Stimulated activated CD4-positive, alpha-beta T cell treated with anti-CD3 and anti-CD28 coated beads, Interleukin-4, amount 100 ng/mL, for 4 hours (primary cell): ENCODE measurements around the gene LHX5.
A peak's percentile ranks its signal among the peaks of the same experiment; 100 is the strongest.

Experiments used
- DNase-seq, 2 experiments: peaks; one replicate each; pipeline ENCODE4 v3.0.0-alpha.2; 2020

The LHX5 gene

DNA sequence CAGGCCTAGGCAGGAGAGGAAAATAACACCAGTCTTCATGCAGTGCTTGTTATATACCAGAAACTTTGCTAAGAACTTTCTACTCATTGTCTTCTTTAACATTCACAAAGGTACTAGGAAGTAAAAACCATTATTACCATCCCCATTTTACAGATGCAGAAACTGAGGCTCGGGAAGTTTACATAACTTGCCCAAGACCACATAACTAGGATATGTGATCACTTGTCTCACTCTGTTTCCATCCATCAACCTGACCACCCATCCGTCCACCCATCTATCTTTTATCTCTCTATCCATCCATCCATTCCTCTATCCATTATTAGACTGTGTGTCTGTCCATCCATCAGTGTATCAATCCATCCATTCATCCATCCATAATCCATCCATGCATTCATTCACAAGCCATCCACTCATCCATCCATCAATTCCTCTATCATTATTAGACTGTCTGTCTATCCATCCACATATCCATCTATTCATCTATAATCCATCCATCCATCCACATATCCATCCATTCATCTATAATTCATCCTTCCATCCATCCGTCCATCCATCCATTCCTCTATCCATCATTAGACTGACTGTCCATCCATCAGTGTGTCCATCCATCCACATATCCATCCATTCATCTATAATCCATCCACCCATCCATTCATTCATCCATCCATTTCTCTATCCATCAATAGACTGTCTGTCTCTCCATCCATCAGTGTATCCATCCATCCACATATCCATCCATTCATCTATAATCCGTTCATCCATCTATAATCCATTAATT is 33.0 kb downstream of the LHX5 start:
- DNase-seq = no peak

DNA sequence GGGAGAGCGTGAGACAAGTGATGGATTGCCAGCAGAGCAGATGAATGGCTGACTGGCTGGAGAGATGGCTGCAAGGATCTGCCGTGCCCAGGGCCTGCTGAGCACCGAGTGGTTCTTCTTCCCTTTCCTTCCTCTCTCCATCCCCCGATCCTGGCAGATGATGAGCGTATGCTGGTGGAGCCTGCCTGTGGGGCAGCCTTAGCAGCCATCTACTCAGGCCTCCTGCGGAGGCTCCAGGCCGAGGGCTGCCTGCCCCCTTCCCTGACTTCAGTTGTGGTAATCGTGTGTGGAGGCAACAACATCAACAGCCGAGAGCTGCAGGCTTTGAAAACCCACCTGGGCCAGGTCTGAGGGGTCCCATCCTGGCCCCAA is 34.0 kb downstream of the LHX5 start:
- DNase-seq = no peak

GRCh38 chr12:113436993-113437728 is 34.5 kb downstream of the LHX5 start:
- DNase-seq = no peak

GRCh38 chr12:113436586-113436985 is 35.1 kb downstream of the LHX5 start:
- DNase-seq = no peak

DNA sequence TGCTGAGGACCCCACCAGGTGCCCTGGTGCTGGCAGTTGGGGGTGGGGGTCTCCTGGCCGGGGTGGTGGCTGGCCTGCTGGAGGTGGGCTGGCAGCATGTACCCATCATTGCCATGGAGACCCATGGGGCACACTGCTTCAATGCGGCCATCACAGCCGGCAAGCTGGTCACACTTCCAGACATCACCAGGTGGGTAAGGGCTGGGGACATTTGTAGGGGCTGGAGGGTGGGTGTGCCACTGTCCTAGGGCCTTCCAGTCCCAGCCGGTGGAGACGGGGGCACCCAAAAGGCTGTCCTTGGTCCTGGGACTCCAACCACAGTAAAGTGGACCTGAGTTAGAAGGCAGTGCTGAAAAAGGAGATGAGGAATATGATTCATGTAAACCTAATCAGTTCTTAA is 36.3 kb downstream of the LHX5 start:
- DNase-seq = no peak

DNA sequence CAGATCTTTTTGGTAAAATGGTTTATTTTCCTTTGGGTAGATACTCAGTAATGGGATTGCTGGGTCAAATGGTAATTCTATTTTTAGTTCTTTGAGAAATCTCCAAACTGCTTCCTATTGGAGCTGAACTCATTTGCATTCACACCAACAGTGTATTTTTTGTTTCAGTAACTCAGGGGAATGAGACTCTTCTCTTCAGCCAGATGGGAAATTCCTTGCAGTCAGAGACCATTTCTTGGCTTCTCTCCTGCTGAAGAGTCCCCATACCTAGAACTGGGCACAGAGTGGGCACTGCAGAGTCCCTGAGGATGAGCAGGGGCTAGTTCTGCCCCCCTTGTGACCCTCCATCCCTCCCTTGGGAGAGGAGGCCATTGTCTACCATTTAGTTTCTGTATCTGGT is 38.7 kb downstream of the LHX5 start:
- DNase-seq = no peak

DNA sequence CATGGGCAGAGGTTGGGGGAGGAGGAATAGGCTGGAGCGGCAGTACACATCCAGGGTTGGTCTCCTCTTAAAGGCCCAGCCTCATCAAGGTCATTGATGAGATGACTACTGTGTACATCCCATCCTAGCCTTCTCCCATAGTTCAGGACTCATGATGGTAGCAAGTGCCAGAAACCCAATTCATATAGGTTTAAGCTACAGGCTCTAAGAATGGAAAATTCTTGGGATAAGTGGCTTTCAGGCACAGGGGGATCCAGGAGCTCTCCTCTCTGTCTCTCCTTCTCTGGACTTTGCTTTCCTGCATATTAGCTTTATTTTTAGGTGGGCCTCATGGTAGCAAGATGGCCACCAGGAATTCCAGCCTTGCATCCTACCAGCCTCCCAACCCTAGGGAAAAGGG is 43.2 kb downstream of the LHX5 start:
- DNase-seq = no peak

DNA sequence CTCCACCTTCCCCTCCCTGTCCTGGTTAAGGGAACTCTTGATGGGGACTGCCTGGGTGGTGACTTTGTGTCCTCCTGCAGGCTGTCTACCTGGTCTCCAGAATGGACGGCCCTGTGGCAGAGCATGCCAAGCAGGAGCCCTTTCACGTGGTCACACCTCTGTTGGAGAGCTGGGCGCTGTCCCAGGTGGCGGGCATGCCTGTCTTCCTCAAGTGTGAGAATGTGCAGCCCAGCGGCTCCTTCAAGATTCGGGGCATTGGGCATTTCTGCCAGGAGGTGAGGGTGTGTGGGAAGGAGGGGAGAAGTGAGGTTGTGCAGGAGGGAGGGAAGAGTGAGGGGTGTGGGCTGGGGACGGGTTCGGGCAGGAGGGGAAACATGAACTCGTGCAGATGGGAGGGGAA is 43.8 kb downstream of the LHX5 start:
- DNase-seq = no peak

- DNase-seq = no peak
Observed at GRCh38 chr12:113425960-113426453, 45.7 kb downstream of the LHX5 start.

DNA sequence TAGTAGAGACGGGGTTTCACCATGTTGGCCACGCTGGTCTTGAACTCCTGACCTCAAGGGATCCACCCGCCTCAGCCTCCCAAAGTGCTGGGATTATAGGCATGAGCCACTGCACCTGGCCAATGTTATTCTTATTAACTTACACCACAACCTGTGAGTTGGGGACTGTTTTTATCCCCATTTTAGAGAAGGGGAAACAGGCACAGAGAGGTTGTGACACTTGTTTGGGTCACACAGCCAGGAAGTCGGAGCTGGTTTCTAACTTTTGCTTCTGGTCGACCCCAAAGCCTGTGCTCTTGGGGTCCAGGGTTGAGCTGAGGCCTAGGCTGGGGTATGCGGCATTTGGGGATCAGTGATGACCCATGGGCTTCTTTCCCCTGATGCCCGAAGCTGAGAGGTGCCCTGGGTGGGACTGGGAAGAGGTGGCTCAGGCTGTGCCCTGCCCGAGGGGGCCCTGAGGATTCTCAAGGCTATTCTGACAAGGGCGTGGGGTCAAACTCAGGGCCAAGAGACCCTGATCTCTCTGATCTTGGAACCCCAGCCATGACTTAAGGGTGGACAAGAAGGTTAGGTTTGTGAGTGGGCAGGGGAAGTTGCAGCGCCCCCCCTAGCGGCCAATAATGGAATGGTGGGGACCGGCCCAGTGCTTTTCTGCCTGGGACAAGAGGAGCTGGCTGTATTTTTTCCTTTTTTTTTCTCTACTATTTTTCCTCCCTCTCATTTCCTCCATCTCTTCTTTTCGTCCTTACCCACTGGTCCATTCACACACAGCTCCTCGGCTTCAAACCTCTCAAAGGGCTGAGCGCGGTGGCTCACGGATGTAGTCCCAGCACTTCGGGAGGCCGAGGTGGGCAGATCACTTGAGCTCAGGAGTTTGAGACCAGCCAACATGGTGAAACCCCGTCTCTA is 46.5 kb downstream of the LHX5 start:
- DNase-seq = peak; percentile 23 to 47

DNA sequence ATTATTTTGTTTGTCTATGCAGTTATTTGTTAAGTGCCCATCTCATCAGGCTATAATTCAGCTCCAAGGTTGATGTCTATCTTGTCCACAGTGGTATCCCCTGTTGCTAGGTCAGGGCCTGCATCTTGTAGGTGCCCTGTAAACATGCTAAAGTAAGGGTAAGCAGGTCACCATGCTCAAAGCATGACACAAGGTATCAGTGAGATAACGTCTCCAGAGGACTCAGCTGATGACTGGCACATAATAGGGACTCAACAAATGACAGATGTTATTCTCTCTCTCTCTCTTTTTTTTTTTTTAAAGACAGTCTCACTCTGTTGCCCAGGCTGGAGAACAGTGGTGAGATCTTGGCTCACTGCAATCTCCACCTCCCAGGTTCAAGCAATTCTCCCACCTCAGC is 47.2 kb downstream of the LHX5 start:
- DNase-seq = no peak

DNA sequence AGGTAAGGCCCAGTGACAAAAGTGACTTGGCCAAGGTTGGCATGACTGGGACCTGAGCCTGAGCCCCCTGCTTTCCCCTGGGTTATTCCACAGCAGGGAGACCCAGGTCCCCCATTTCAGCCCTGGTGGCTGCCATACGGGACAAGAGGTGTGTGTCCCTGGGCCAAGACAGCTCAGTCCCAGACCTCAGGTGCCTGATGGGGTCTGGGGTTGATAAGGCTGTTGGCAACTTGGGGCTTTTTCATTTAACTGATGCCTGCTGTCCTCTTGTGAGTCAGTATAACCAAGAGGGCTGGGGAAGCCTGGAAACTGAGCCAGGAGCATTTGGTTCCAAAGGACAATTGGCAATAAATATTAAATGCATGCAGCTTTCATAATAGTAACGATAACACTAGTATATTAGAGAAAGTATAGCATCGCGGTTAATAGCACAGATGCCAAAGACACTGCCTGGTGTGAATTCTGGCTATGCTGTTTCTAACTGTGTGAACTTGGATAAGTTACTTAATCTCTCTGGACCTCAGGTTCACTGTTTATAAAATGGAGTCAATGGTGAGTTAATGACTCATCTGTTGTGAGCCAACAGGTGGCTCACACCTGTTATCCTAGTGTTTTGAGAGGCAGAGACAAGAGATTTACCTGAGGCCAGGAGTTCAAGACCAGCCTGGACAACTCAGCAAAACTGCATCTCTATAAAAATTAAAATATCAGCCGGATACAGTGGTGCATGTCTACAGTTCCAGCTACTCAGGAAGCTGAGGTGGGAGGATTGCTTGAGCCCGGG is 48.6 kb downstream of the LHX5 start:
- no peak for DNase-seq

GRCh38 chr12:113422030-113422885 is 49.4 kb downstream of the LHX5 start, which contains the start of gene SDSL:
TSS of gene SDSL (plus strand) at chr12:113422380. CDS start at chr12:113427983, 5,603 bp downstream.
- DNase-seq = peak in 1 of 2 experiments; percentile 6

GRCh38 chr12:113420996-113421595 is 50.6 kb downstream of the LHX5 start:
- DNase-seq = no peak

DNA sequence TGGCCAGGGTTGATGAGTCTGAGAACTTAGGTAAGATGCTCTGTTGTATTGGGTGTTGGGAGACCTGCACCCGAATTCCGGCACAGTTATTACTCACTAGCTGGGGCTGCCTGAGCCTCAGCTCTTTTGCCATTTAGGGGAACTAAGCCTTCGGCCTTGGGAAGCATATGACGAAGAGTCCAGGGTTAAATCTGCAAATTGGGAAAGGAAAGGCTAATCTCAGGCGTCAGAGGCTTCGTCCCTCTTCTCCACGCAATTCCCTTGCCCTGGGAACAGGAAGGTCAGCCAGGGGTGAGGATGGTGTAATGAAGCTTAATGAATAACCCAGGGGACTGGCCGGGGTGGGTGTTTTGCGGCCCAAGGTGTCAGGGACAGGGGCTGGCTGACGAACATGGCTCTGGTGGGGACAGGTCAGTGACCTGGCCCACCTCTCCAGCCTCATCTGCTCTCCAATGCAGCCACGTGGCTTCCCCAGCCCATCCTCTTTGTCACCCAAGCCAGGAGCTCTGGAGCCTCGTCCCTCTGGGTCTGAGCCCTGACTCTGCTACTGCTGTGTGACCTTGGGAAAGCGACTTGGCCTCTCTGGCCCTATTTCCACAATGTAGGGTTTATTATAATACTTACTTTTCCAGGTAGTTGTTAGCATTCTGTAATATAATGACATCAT is 53.3 kb downstream of the LHX5 start:
- DNase-seq = no peak

DNA sequence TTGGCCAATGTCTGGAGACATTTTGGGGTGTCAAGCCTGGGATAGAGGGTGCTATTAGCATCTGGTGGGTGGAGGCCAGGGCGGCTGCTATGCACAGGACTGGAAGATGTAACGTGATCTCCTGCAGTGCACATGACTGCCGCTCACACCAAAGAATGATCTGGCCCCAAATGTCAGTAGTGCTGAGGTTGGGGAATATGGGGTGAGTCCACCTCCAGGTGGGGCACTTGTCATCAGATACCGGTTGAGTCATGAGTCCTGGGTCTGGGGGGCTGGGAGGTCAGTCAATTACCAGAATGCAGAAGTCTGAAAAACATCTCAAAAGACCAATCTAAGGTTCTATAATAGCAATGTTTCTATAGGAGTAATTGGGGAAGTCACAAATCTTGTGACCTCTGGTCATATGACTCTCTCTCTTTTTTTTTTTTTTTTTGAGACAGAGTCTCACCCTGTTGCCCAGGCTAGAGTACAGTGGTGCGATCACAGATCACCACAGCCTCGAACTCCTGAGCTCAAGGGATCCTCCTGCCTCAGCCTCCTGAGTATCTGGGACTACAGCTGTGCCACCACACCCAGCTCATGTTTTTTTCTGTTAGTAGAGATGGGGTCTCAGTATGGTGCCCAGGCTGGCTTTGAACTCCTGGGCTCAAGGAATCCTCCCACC is 55.4 kb downstream of the LHX5 start:
- no peak for DNase-seq

- no peak for DNase-seq
Observed at GRCh38 chr12:113414519-113415038, 57.1 kb downstream of the LHX5 start.

DNA sequence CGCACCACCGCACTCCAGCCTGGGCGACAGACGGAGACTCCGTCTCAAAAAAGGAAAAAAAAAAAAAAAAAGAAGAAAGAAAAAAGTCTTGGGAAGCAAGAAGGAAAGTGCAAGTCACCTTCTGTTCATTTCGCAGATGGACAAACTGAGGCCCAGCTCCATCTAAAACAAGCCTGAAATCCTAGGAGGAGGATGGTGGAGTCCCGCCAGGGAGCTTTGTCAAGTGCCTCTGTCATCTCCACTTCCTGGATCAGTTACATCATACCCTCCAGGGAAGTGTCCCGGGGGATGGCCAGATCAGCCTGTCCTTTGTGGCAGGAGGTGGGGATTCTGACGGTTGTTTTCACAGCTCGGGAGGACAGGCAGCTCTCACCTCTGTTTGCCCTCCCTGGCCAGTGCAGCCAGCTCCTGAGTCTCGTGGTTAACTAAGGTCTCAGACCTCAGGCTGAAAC is 58.2 kb downstream of the LHX5 start:
- no peak for DNase-seq
